CD4-positive, CD25-positive, alpha-beta regulatory T cell (primary cell): ENCODE data around the gene SPATS1. TPM values are rescaled to one million over a fixed set of nuclear protein-coding genes. Genes with fewer than 3 reads are reported as not detected.

Experiments
- polyA plus RNA-seq, 4 donors: library from polyadenylated mRNA; unstranded; fragments of 300-500 nt; fragmentation: Illumina TruSeq; gene quantifications; one replicate each; pipeline ENCODE4 v1.2.3, GENCODE V29; 2021
- total RNA-seq: library from RNA; stranded (reverse); gene quantifications from one replicate; pipeline ENCODE4 v1.2.3, GENCODE V29; 2022

The SPATS1 gene
- total and polyA plus RNA-seq, 5 donors from 2014 or later, result not detected

Other genes starting within 250 kb of the SPATS1 start
- gene MRPL14, start 215.2 kb upstream of the SPATS1 start, total RNA-seq, result 11.8 TPM
- 100 to 1,000 TPM in 1 of 4 donors, 10 to 100 TPM in 3; 72.3 to 101 (median 86.5) TPM for gene MRPL14, start 215.2 kb upstream of the SPATS1 start, polyA plus RNA-seq
- 20.5 TPM for gene TMEM63B, start 215.1 kb upstream of the SPATS1 start, total RNA-seq
- 1 to 10 TPM; 1.3 to 2.3 (median 1.4) TPM for gene TMEM63B, start 215.1 kb upstream of the SPATS1 start, polyA plus RNA-seq
- not detected for gene CAPN11, start 183.8 kb upstream of the SPATS1 start, total RNA-seq
- not detected for gene CAPN11, start 183.8 kb upstream of the SPATS1 start, polyA plus RNA-seq
- gene MYMX, start 125.7 kb upstream of the SPATS1 start, total RNA-seq, result not detected
- not detected for gene MYMX, start 125.7 kb upstream of the SPATS1 start, polyA plus RNA-seq
- gene SLC29A1, start 119.1 kb upstream of the SPATS1 start, total RNA-seq, result 2.6 TPM
- gene SLC29A1, start 119.1 kb upstream of the SPATS1 start, polyA plus RNA-seq, result 1 to 10 TPM; 3.3 to 6.1 (median 3.9) TPM
- 399 TPM for gene HSP90AB1, start 95.5 kb upstream of the SPATS1 start, total RNA-seq
- gene HSP90AB1, start 95.5 kb upstream of the SPATS1 start, polyA plus RNA-seq, result 100 to 1,000 TPM; 264 to 426 (median 333) TPM
- gene SLC35B2, start 85.1 kb upstream of the SPATS1 start, total RNA-seq, result 14.8 TPM
- gene SLC35B2, start 85.1 kb upstream of the SPATS1 start, polyA plus RNA-seq, result 10 to 100 TPM; 33.0 to 42.4 (median 36.8) TPM
- gene NFKBIE, start 77.1 kb upstream of the SPATS1 start, total RNA-seq, result 53.8 TPM
- gene NFKBIE, start 77.1 kb upstream of the SPATS1 start, polyA plus RNA-seq, result 1 to 10 TPM; 3.6 to 7.0 (median 6.1) TPM
- not detected for gene TMEM151B, start 72.2 kb upstream of the SPATS1 start, total RNA-seq
- gene TMEM151B, start 72.2 kb upstream of the SPATS1 start, polyA plus RNA-seq, result not detected
- gene AARS2, start 29.3 kb upstream of the SPATS1 start, total RNA-seq, result 15.7 TPM
- 1 to 10 TPM; 3.6 to 8.3 (median 6.1) TPM for gene AARS2, start 29.3 kb upstream of the SPATS1 start, polyA plus RNA-seq
- gene CDC5L, start 45.1 kb downstream of the SPATS1 start, total RNA-seq, result 22.4 TPM
- 10 to 100 TPM; 15.9 to 18.3 (median 16.3) TPM for gene CDC5L, start 45.1 kb downstream of the SPATS1 start, polyA plus RNA-seq